Transverse colon (tissue), 4 donors: Measurements from ENCODE around the gene FTSJ1. TPM values are rescaled to one million over a fixed set of nuclear protein-coding genes. Genes with fewer than 3 reads are reported as not detected.

Experiments used
- DNase-seq: peaks from one replicate; pipeline ENCODE4 v3.0.0-alpha.2; 2019
- H3K27ac ChIP-seq, 4 donors: fragments of 200-600 bp; sonication (generic); 2 replicates each; pipeline ENCODE4 v1.5.1; 2016 to 2018; ENCODE audit warnings: inconsistent platforms in 4 of 4
- H3K27me3 ChIP-seq: fragments of 200-600 bp; sonication (generic); 2 replicates; pipeline ENCODE4 v1.5.1; 2017; ENCODE audit warnings: inconsistent platforms
- H3K36me3 ChIP-seq, 4 donors: fragments of 200-600 bp; sonication (generic); 2 replicates each; pipeline ENCODE4 v1.5.1; 2017 to 2019; ENCODE audit warnings: inconsistent platforms in 4 of 4
- H3K4me1 ChIP-seq, 4 donors: fragments of 200-600 bp; sonication (generic); 2 replicates each; pipeline ENCODE4 v1.5.1; 2017 to 2020; ENCODE audit warnings: inconsistent platforms in 4 of 4
- H3K4me3 ChIP-seq, 4 donors: fragments of 200-600 bp; sonication (generic); 1 replicate in 1 of 4; 2 replicates in 3 of 4; pipeline versions ENCODE4 v1.5.1 to v1.6.1; 2017 to 2019; ENCODE audit warnings: inconsistent platforms in 4 of 4
- H3K9me3 ChIP-seq, 2 donors: fragments of 200-600 bp; sonication (generic); 2 replicates each; pipeline ENCODE4 v1.5.1; 2017 to 2019; ENCODE audit warnings: inconsistent platforms in 2 of 2
- CTCF ChIP-seq, 5 experiments: fragments of 200-600 bp in 3 of 5; fragments of 450-650 bp in 2 of 5; sonication (generic) in 3 of 5; IDR thresholded peaks; 1 replicate in 2 of 5; 2 replicates in 3 of 5; pipeline ENCODE4 v1.5.1; 2016 to 2017; ENCODE audit warnings: antibody characterized with exemption in 5 of 5, inconsistent platforms in 3 of 5, mild to moderate bottlenecking in 2 of 5, moderate library complexity in 1 of 5
- EP300 ChIP-seq: sonication (generic); formaldehyde crosslinking; IDR thresholded peaks from one replicate; pipeline ENCODE4 v1.6.1; 2017; ENCODE audit warnings: antibody characterized with exemption, low read depth
- POLR2A ChIP-seq: fragments of 450-650 bp; IDR thresholded peaks from one replicate; pipeline ENCODE4 v1.6.1; 2016; ENCODE audit warnings: antibody characterized with exemption, mild to moderate bottlenecking, moderate library complexity
- POLR2AphosphoS5 ChIP-seq, 3 donors: sonication (generic); formaldehyde crosslinking; IDR thresholded peaks; one replicate each; pipeline ENCODE4 v1.6.1; 2016; ENCODE audit warnings: antibody characterized with exemption in 3 of 3
- WGBS, 2 donors: methylation state at CpG; one replicate each; pipeline ENCODE4 v1.1.5; 2018; ENCODE audit warnings: low coverage in 1 of 2; 5-methylcytosine and 5-hydroxymethylcytosine counted together
- in situ Hi-C, 4 donors: fragments of 200-750 bp; cut with MboI; loops; one replicate each; pipeline versions ENCODE4 v1.15.0 to v1.15.1; 2017; ENCODE audit warnings: low sequenced_read_pairs in 3 of 4, low pct_ligation_motif_present in 1 of 4, low pct_unique_long_range_greater_than_20kb in 1 of 4
- intact Hi-C: fragments of 100-400 bp; cut with DNase I; formaldehyde crosslinking; loops from one replicate; pipeline ENCODE4 v1.15.1; 2023; ENCODE audit warnings: low total_unique reads
- total RNA-seq, 4 donors: library from RNA; depleted of rRNA; stranded (reverse); fragments of >200 nt; gene quantifications; one replicate each; pipeline ENCODE4 v1.1.0, GENCODE V29; 2016

FTSJ1 gene
- total RNA-seq, 4 donors from 2014 or later = 15.3 to 33.2 (median 31.1) TPM

- Histone ChIP-seq H3K4me1 (peaks cover 0 to 31% (median 6%) of the 10 kb centered on the region in 4 donors), H3K27me3 (no peaks in the 10 kb centered on the region), H3K27ac (no peak overlapping the region), H3K9me3 (no peaks in the 10 kb centered on the region), H3K36me3 (no peaks in the 10 kb centered on the region), H3K4me3 (no peak overlapping the region)
- intact Hi-C loops = no loop called here
- WGBS, 2 donors = 40 to 69% methylated on average over 1 to 12 of the region's 12 CpGs
- no peak for DNase-seq
- in situ Hi-C loops = no loop called here
- no peak for TF ChIP-seq EP300
- TF ChIP-seq POLR2AphosphoS5 (IDR thresholded peaks at IDR 0.05) = no peak
- TF ChIP-seq CTCF (IDR thresholded peaks at IDR 0.05) = no peak
- no peak for TF ChIP-seq POLR2A
Measured at GRCh38 chrX:48472851-48473703, 2.9 kb upstream of the FTSJ1 start.

- WGBS, 2 donors = 73% methylated on average over 9 of the region's 9 CpGs; no CpG with 5 or more reads in 1 of the 2 donors
- TF ChIP-seq EP300 (no peak), POLR2AphosphoS5 (IDR thresholded peaks at IDR 0.05) (no peak), POLR2A (no peak), CTCF (IDR thresholded peaks at IDR 0.05) (no peak)
- Histone ChIP-seq H3K27me3 (no peaks in the 10 kb centered on the region), H3K36me3 (no peaks in the 10 kb centered on the region), H3K9me3 (no peaks in the 10 kb centered on the region), H3K27ac (no peak overlapping the region), H3K4me1 (peaks cover 0 to 26% (median 6%) of the 10 kb centered on the region in 4 donors), H3K4me3 (no peak overlapping the region)
- in situ Hi-C loops (no loop called here), intact Hi-C loops (no loop called here)
- no peak for DNase-seq
Measured at GRCh38 chrX:48473704-48473990, 2.4 kb upstream of the FTSJ1 start.

- WGBS, 2 donors = 78% methylated on average over 10 of the region's 10 CpGs; no CpG with 5 or more reads in 1 of the 2 donors
- Histone ChIP-seq H3K27ac (no peak overlapping the region), H3K27me3 (no peaks in the 10 kb centered on the region), H3K9me3 (no peaks in the 10 kb centered on the region), H3K36me3 (no peaks in the 10 kb centered on the region), H3K4me3 (no peak overlapping the region), H3K4me1 (peaks cover 0 to 22% (median 6%) of the 10 kb centered on the region in 4 donors)
- in situ Hi-C loops = no loop called here
- DNase-seq = no peak
- no peak for TF ChIP-seq EP300
- no peak for TF ChIP-seq POLR2A
- TF ChIP-seq CTCF (IDR thresholded peaks at IDR 0.05) = no peak
- no peak for TF ChIP-seq POLR2AphosphoS5 (IDR thresholded peaks at IDR 0.05)
- intact Hi-C loops = no loop called here
Measured at GRCh38 chrX:48474127-48474526, 1.9 kb upstream of the FTSJ1 start.

GRCh38 chrX:48474581-48474980 lies 1.4 kb upstream of the FTSJ1 start:
- no peak for DNase-seq
- intact Hi-C loops = no loop called here
- 84% methylated on average over 6 of the region's 6 CpGs; no CpG with 5 or more reads in 1 of the 2 donors for WGBS, 2 donors

More at GRCh38 chrX:48474581-48474980, 1.4 kb upstream of the FTSJ1 start:
- H3K4me1 ChIP-seq = peaks cover 0 to 21% (median 6%) of the 10 kb centered on the region in 4 donors
- H3K36me3 ChIP-seq = no peaks in the 10 kb centered on the region
- TF ChIP-seq POLR2AphosphoS5 (IDR thresholded peaks at IDR 0.05) (no peak), POLR2A (no peak), EP300 (no peak), CTCF (IDR thresholded peaks at IDR 0.05) (no peak)
- in situ Hi-C loops = no loop called here
- H3K27me3 ChIP-seq = no peaks in the 10 kb centered on the region
- H3K27ac ChIP-seq = peak overlapping the region in 1 of 4 donors; percentile 75
- no peaks in the 10 kb centered on the region for H3K9me3 ChIP-seq
- no peak overlapping the region for H3K4me3 ChIP-seq
